Fibroblast of skin of right biceps (primary cell): Measurements from ENCODE around the gene CMSS1.

Experiments
- DNase-seq: peaks from one replicate; pipeline ENCODE4 v3.0.0-alpha.2; 2013

The CMSS1 gene

GRCh38 chr3:99939876-99940275, 122.2 kb downstream of the CMSS1 start:
- DNase-seq = no peak

GRCh38 chr3:99940350-99940749, 122.7 kb downstream of the CMSS1 start:
- no peak for DNase-seq

- DNase-seq = no peak
Observed at GRCh38 chr3:99941211-99941610, 123.5 kb downstream of the CMSS1 start.

GRCh38 chr3:99943931-99944761, 126.5 kb downstream of the CMSS1 start:
- DNase-seq = peak; percentile 31

- DNase-seq = peak; percentile 67
Observed at GRCh38 chr3:99945328-99945995, 127.8 kb downstream of the CMSS1 start.

GRCh38 chr3:99947356-99947755, 129.7 kb downstream of the CMSS1 start:
- no peak for DNase-seq

GRCh38 chr3:99948467-99949089, 130.9 kb downstream of the CMSS1 start:
- DNase-seq = no peak

GRCh38 chr3:99949956-99950670, 132.5 kb downstream of the CMSS1 start:
- no peak for DNase-seq

GRCh38 chr3:99950921-99951320, 133.3 kb downstream of the CMSS1 start:
- DNase-seq = peak; percentile 45

GRCh38 chr3:99951701-99952100, 134.0 kb downstream of the CMSS1 start:
- peak; percentile 48 for DNase-seq

GRCh38 chr3:99952306-99952705, 134.6 kb downstream of the CMSS1 start:
- peak; percentile 94 for DNase-seq

- DNase-seq = peak; percentile 40
Observed at GRCh38 chr3:99953596-99953995, 135.9 kb downstream of the CMSS1 start.

GRCh38 chr3:99954914-99955644, 137.4 kb downstream of the CMSS1 start:
- no peak for DNase-seq

- no peak for DNase-seq
Observed at GRCh38 chr3:99955773-99956562, 138.3 kb downstream of the CMSS1 start.

- peak; percentile 68 for DNase-seq
Observed at GRCh38 chr3:99957151-99957796, 139.6 kb downstream of the CMSS1 start.

- no peak for DNase-seq
Observed at GRCh38 chr3:99958222-99958912, 140.7 kb downstream of the CMSS1 start.

GRCh38 chr3:99960123-99960878, 142.6 kb downstream of the CMSS1 start:
- no peak for DNase-seq

GRCh38 chr3:99960941-99961340, 143.3 kb downstream of the CMSS1 start:
- peak; percentile 36 for DNase-seq

- no peak for DNase-seq
Observed at GRCh38 chr3:99961756-99962515, 144.3 kb downstream of the CMSS1 start.
